SK-N-SH treated with all-trans-retinoic acid at 6 μM for 48 hours (cell line): ENCODE data around the gene MAST1.

ENCODE experiments used
- ATAC-seq: fragments of 200-7000 bp; cut with Tn5 transposase; 3 replicates; pipeline ENCODE4 v1.9.1; 2020; ENCODE audit warnings: mild to moderate bottlenecking, moderate library complexity
- BACH2 ChIP-seq: fragments of 250-450 bp; sonication (Bioruptor Pico); IDR thresholded peaks from 2 replicates; pipeline ENCODE4 v1.9.0; 2021; ENCODE audit warnings: mild to moderate bottlenecking, borderline replicate concordance
- CSDC2 ChIP-seq: fragments of 250-450 bp; sonication (Bioruptor Pico); IDR thresholded peaks from 2 replicates; pipeline ENCODE4 v1.5.0; 2020; ENCODE audit warnings: mild to moderate bottlenecking, moderate library complexity
- ESRRG ChIP-seq: fragments of 250-450 bp; sonication (Bioruptor Pico); IDR thresholded peaks from 2 replicates; pipeline ENCODE4 v1.6.1; 2021; ENCODE audit warnings: mild to moderate bottlenecking
- GLIS3 ChIP-seq: fragments of 250-450 bp; sonication (Bioruptor Pico); IDR thresholded peaks from 2 replicates; pipeline ENCODE4 v1.5.0; 2020; ENCODE audit warnings: mild to moderate bottlenecking, moderate library complexity
- ISL1 ChIP-seq: fragments of 250-450 bp; sonication (Bioruptor Pico); IDR thresholded peaks from 2 replicates; pipeline ENCODE4 v2.1.2; 2022; ENCODE audit warnings: mild to moderate bottlenecking, moderate library complexity
- OSR1 ChIP-seq: fragments of 250-450 bp; sonication (Bioruptor Pico); IDR thresholded peaks from 2 replicates; pipeline ENCODE4 v1.8.0; 2022; ENCODE audit warnings: moderate library complexity, mild to moderate bottlenecking, inconsistent platforms
- RARB ChIP-seq: fragments of 250-450 bp; sonication (Bioruptor Pico); IDR thresholded peaks from 2 replicates; pipeline ENCODE4 v1.8.0; 2021; ENCODE audit warnings: mild to moderate bottlenecking, moderate library complexity
- SNAI2 ChIP-seq: fragments of 250-450 bp; sonication (Bioruptor Pico); IDR thresholded peaks from 2 replicates; pipeline ENCODE4 v1.5.0; 2020; ENCODE audit warnings: mild to moderate bottlenecking, moderate library complexity
- TCF4 ChIP-seq: fragments of 250-450 bp; sonication (Bioruptor Pico); IDR thresholded peaks from 2 replicates; pipeline ENCODE4 v1.8.0; 2021; ENCODE audit warnings: mild to moderate bottlenecking, moderate library complexity, borderline replicate concordance
- TOX ChIP-seq: fragments of 250-450 bp; sonication (Bioruptor Pico); IDR thresholded peaks from 2 replicates; pipeline ENCODE4 v1.8.0; 2021; ENCODE audit warnings: mild to moderate bottlenecking, moderate library complexity, borderline replicate concordance
- ZC3H10 ChIP-seq: fragments of 250-450 bp; sonication (Bioruptor Pico); IDR thresholded peaks from 2 replicates; pipeline ENCODE4 v1.5.1; 2021; ENCODE audit warnings: mild to moderate bottlenecking, moderate library complexity
- ZFP30 ChIP-seq: fragments of 450-650 bp; formaldehyde crosslinking; IDR thresholded peaks from 2 replicates; pipeline ENCODE4 v1.5.0; 2022; ENCODE audit warnings: mild to moderate bottlenecking, moderate library complexity
- ZNF565 ChIP-seq: fragments of 450-650 bp; formaldehyde crosslinking; conservative IDR thresholded peaks from 2 replicates; pipeline ENCODE4 v1.5.0; 2020; ENCODE audit warnings: low read depth, mild to moderate bottlenecking, moderate library complexity
- ZNF70 ChIP-seq: fragments of 450-650 bp; formaldehyde crosslinking; IDR thresholded peaks from 2 replicates; pipeline ENCODE4 v1.5.0; 2020; ENCODE audit warnings: mild to moderate bottlenecking, moderate library complexity
- ZNF8 ChIP-seq: fragments of 450-650 bp; formaldehyde crosslinking; IDR thresholded peaks from 2 replicates; pipeline ENCODE4 v1.5.0; 2020; ENCODE audit warnings: mild to moderate bottlenecking, moderate library complexity
- TF ChIP-seq, protein P1 (sequence below): fragments of 250-450 bp; sonication (Bioruptor Pico); IDR thresholded peaks from 2 replicates; pipeline ENCODE4 v1.5.1; 2020; ENCODE audit warnings: low read depth, mild to moderate bottlenecking, moderate library complexity
- TF ChIP-seq, protein P2 (sequence below): fragments of 250-450 bp; sonication (Bioruptor Pico); IDR thresholded peaks from 2 replicates; pipeline ENCODE4 v1.5.1; 2021; ENCODE audit warnings: mild to moderate bottlenecking, moderate library complexity
- TF ChIP-seq, protein P3 (sequence below): fragments of 250-450 bp; sonication (Bioruptor Pico); IDR thresholded peaks from 2 replicates; pipeline ENCODE4 v1.8.0; 2021; ENCODE audit warnings: low read depth, mild to moderate bottlenecking, moderate library complexity, borderline replicate concordance
- TF ChIP-seq, protein P4 (sequence below): fragments of 250-450 bp; sonication (Bioruptor Pico); IDR thresholded peaks from 2 replicates; pipeline ENCODE4 v1.5.0; 2020; ENCODE audit warnings: mild to moderate bottlenecking, moderate library complexity

The MAST1 gene

DNA sequence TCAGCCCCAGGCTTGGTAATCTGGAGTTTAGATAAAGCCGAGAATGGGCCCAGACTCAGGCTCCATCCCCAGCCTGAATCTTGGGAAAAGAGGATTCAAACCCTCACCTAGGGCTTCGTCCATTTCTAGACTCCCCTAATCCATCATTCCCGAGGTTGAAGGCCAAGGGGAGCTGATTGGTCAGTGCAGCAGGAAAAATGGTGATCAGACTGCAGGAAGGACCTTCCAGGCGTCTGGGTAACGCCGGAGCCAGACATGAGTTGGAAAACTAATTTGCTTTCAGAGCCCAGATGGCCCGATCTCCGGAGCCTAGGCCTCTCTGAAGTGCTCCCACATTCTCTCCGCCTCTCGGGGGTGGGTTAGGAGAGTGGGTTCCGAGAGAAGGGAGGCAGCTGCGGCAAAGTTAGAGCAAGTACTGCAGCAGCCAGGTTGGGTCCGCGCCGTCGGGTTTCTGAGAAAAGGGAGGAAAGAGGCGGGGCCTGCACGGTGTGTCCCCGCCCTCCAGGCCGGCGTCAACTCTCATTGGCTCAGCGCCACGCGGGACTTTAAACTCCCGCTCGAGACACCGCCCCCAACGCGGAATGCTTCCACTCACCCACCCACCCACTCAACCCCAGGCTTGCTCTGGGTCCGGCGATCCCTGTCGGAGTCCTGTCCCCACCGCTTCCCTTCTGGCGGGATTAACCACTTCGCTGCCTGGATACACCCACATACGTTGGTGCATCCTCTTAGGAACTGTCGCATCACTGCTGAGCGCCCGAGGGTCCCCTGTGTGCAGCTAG, 3.1 kb upstream of the MAST1 start:
- TF ChIP-seq ZFP30 (CRISPR knock-in tag) = no peak
- TF ChIP-seq ISL1 (CRISPR knock-in tag) = no peak
- TF ChIP-seq CSDC2 (CRISPR knock-in tag) = no peak
- TF ChIP-seq TOX (CRISPR knock-in tag) = no peak
- no peak for TF ChIP-seq GLIS3 (CRISPR knock-in tag)
- no peak for TF ChIP-seq ZNF8 (CRISPR knock-in tag)
- TF ChIP-seq ZC3H10 (CRISPR knock-in tag) = no peak
- no peak for TF ChIP-seq TCF4 (CRISPR knock-in tag)
- no peak for TF ChIP-seq ESRRG (CRISPR knock-in tag)
- no peak for TF ChIP-seq BACH2
- TF ChIP-seq, protein P1, sequence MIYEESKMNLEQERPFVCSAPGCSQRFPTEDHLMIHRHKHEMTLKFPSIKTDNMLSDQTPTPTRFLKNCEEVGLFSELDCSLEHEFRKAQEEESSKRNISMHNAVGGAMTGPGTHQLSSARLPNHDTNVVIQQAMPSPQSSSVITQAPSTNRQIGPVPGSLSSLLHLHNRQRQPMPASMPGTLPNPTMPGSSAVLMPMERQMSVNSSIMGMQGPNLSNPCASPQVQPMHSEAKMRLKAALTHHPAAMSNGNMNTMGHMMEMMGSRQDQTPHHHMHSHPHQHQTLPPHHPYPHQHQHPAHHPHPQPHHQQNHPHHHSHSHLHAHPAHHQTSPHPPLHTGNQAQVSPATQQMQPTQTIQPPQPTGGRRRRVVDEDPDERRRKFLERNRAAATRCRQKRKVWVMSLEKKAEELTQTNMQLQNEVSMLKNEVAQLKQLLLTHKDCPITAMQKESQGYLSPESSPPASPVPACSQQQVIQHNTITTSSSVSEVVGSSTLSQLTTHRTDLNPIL (CRISPR knock-in tag) = no peak
- TF ChIP-seq ZNF565 (CRISPR knock-in tag) = no peak
- TF ChIP-seq, protein P2, sequence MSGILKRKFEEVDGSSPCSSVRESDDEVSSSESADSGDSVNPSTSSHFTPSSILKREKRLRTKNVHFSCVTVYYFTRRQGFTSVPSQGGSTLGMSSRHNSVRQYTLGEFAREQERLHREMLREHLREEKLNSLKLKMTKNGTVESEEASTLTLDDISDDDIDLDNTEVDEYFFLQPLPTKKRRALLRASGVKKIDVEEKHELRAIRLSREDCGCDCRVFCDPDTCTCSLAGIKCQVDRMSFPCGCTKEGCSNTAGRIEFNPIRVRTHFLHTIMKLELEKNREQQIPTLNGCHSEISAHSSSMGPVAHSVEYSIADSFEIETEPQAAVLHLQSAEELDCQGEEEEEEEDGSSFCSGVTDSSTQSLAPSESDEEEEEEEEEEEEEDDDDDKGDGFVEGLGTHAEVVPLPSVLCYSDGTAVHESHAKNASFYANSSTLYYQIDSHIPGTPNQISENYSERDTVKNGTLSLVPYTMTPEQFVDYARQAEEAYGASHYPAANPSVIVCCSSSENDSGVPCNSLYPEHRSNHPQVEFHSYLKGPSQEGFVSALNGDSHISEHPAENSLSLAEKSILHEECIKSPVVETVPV (CRISPR knock-in tag) = no peak
- no peak for TF ChIP-seq ZNF70 (CRISPR knock-in tag)
- no peak for TF ChIP-seq OSR1 (CRISPR knock-in tag)
- TF ChIP-seq, protein P3, sequence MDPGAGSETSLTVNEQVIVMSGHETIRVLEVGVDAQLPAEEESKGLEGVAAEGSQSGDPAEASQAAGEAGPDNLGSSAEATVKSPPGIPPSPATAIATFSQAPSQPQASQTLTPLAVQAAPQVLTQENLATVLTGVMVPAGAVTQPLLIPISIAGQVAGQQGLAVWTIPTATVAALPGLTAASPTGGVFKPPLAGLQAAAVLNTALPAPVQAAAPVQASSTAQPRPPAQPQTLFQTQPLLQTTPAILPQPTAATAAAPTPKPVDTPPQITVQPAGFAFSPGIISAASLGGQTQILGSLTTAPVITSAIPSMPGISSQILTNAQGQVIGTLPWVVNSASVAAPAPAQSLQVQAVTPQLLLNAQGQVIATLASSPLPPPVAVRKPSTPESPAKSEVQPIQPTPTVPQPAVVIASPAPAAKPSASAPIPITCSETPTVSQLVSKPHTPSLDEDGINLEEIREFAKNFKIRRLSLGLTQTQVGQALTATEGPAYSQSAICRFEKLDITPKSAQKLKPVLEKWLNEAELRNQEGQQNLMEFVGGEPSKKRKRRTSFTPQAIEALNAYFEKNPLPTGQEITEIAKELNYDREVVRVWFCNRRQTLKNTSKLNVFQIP = no peak
- TF ChIP-seq SNAI2 (CRISPR knock-in tag) = no peak
- TF ChIP-seq, protein P4, sequence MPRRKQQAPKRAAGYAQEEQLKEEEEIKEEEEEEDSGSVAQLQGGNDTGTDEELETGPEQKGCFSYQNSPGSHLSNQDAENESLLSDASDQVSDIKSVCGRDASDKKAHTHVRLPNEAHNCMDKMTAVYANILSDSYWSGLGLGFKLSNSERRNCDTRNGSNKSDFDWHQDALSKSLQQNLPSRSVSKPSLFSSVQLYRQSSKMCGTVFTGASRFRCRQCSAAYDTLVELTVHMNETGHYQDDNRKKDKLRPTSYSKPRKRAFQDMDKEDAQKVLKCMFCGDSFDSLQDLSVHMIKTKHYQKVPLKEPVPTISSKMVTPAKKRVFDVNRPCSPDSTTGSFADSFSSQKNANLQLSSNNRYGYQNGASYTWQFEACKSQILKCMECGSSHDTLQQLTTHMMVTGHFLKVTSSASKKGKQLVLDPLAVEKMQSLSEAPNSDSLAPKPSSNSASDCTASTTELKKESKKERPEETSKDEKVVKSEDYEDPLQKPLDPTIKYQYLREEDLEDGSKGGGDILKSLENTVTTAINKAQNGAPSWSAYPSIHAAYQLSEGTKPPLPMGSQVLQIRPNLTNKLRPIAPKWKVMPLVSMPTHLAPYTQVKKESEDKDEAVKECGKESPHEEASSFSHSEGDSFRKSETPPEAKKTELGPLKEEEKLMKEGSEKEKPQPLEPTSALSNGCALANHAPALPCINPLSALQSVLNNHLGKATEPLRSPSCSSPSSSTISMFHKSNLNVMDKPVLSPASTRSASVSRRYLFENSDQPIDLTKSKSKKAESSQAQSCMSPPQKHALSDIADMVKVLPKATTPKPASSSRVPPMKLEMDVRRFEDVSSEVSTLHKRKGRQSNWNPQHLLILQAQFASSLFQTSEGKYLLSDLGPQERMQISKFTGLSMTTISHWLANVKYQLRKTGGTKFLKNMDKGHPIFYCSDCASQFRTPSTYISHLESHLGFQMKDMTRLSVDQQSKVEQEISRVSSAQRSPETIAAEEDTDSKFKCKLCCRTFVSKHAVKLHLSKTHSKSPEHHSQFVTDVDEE (CRISPR knock-in tag) = no peak
- ATAC-seq = peak; percentile 44

DNA sequence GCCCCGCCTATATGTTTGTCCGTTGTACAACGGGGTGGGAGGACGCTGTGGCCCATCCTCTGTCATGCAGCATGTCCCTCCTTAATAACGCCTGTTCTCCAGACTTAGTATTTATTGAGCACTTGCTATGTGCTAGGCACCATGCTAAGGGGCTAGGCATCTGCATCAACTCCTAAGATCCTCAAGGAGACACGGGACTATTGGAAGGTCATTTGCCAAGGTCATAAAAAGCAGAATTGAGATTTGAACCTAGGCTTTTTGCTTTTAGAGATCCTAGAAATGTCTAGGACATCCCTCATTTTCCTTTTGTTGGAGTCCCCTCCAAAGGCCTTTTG, 1.8 kb upstream of the MAST1 start:
- TF ChIP-seq ZNF70 (CRISPR knock-in tag) (0 out of 2 replicates have a peak, but pooled peaks have one; percentile 22), ZNF8 (CRISPR knock-in tag) (no peak)

DNA sequence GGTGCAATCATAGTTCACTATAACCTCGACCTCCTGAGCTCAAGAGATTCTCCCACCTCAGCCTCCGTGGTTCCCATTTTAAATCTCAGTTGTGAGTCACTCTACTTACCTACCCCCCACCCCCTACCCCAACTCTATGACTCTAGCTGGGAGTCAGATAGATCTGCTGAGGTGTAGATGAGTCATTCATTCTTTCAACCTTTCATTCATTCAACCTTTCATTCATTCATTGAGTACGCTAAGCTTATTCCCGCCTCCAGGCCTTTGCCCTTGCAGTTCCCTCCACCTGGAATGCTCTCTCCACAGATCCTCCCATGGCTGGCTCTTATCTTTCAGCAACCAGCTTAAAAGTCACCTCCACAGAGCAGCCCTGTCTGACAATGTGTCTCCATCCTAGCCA, 1.1 kb upstream of the MAST1 start:
- ATAC-seq = no peak
- TF ChIP-seq RARB = no peak
- TF ChIP-seq, protein P4 (CRISPR knock-in tag) = no peak
- no peak for TF ChIP-seq ZNF565 (CRISPR knock-in tag)

More for the DNA sequence above, 1.8 kb upstream of the MAST1 start:
- no peak for ATAC-seq
